ENCODE measurements around the gene LTB4R. TPM values are rescaled to one million over a fixed set of nuclear protein-coding genes. Genes with fewer than 3 reads are reported as not detected.

LTB4R gene
- polyA plus RNA-seq, 1 donor from 2014 or later: 4.3 TPM

DNA sequence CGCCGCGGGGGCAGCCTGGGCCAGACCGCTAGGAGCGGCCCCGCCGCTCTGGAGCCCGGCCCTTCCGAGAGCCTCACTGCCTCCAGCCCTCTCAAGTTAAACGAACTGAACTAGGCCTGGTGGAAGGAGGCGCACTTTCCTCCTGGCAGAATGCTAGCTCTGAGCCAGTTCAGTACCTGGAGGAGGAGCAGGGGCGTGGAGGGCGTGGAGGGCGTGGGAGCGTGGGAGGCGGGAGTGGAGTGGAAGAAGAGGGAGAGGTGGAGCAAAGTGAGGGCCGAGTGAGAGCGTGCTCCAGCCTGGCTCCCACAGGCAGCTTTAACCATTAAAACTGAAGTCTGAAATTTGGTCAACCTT lies 5.3 kb downstream of the LTB4R start:
- Histone ChIP-seq H3K79me2 (replicated peaks; ENCODE audit: insufficient read depth, low read length) (no peaks in the 10 kb centered on the region), H3K36me3 (ENCODE audit: insufficient read depth, low read length) (no peaks in the 10 kb centered on the region), H3K9ac (ENCODE audit: low read length) (no peak overlapping the region), H3K27ac (ENCODE audit: low read length) (no peak overlapping the region), H3K4me3 (ENCODE audit: low read length) (no peak overlapping the region), H4K20me1 (ENCODE audit: insufficient read depth) (no peaks in the 10 kb centered on the region), H3K4me2 (ENCODE audit: low read length) (no peak overlapping the region), H3F3A (ENCODE audit: insufficient read depth, low read length, poor library complexity, severe bottlenecking) (no peaks in the 10 kb centered on the region), H3K9me2 (ENCODE audit: insufficient read depth, low read length) (no peaks in the 10 kb centered on the region), H3K9me3 (ENCODE audit: low read length) (no peaks in the 10 kb centered on the region), H2AFZ (ENCODE audit: low read depth, low read length) (no peak overlapping the region), H3K27me3 (ENCODE audit: insufficient read depth, low read depth, low read length) (peaks cover 8% of the 10 kb centered on the region)
- TF ChIP-seq, protein P1, sequence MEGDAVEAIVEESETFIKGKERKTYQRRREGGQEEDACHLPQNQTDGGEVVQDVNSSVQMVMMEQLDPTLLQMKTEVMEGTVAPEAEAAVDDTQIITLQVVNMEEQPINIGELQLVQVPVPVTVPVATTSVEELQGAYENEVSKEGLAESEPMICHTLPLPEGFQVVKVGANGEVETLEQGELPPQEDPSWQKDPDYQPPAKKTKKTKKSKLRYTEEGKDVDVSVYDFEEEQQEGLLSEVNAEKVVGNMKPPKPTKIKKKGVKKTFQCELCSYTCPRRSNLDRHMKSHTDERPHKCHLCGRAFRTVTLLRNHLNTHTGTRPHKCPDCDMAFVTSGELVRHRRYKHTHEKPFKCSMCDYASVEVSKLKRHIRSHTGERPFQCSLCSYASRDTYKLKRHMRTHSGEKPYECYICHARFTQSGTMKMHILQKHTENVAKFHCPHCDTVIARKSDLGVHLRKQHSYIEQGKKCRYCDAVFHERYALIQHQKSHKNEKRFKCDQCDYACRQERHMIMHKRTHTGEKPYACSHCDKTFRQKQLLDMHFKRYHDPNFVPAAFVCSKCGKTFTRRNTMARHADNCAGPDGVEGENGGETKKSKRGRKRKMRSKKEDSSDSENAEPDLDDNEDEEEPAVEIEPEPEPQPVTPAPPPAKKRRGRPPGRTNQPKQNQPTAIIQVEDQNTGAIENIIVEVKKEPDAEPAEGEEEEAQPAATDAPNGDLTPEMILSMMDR (IDR thresholded peaks at IDR 0.05; ENCODE audit: poor library complexity, severe bottlenecking): no peak
- TF ChIP-seq EP300 (conservative IDR thresholded peaks at IDR 0.05; ENCODE audit: poor library complexity, severe bottlenecking): no peak
- TF ChIP-seq RAD21 (conservative IDR thresholded peaks at IDR 0.05): no peak
- no peak for TF ChIP-seq EZH2 (IDR thresholded peaks at IDR 0.05; ENCODE audit: borderline replicate concordance, insufficient read depth, low read length, poor library complexity, severe bottlenecking)
- no peak for TF ChIP-seq SMC3 (conservative IDR thresholded peaks at IDR 0.05; ENCODE audit: poor library complexity)
- no peak for TF ChIP-seq POLR2AphosphoS5 (IDR thresholded peaks at IDR 0.05)
- no peak for TF ChIP-seq MXI1 (conservative IDR thresholded peaks at IDR 0.05; ENCODE audit: poor library complexity, severe bottlenecking)
- no peak for TF ChIP-seq TAF1 (IDR thresholded peaks at IDR 0.05; ENCODE audit: low read depth)
- TF ChIP-seq, protein P2, sequence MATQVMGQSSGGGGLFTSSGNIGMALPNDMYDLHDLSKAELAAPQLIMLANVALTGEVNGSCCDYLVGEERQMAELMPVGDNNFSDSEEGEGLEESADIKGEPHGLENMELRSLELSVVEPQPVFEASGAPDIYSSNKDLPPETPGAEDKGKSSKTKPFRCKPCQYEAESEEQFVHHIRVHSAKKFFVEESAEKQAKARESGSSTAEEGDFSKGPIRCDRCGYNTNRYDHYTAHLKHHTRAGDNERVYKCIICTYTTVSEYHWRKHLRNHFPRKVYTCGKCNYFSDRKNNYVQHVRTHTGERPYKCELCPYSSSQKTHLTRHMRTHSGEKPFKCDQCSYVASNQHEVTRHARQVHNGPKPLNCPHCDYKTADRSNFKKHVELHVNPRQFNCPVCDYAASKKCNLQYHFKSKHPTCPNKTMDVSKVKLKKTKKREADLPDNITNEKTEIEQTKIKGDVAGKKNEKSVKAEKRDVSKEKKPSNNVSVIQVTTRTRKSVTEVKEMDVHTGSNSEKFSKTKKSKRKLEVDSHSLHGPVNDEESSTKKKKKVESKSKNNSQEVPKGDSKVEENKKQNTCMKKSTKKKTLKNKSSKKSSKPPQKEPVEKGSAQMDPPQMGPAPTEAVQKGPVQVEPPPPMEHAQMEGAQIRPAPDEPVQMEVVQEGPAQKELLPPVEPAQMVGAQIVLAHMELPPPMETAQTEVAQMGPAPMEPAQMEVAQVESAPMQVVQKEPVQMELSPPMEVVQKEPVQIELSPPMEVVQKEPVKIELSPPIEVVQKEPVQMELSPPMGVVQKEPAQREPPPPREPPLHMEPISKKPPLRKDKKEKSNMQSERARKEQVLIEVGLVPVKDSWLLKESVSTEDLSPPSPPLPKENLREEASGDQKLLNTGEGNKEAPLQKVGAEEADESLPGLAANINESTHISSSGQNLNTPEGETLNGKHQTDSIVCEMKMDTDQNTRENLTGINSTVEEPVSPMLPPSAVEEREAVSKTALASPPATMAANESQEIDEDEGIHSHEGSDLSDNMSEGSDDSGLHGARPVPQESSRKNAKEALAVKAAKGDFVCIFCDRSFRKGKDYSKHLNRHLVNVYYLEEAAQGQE (IDR thresholded peaks at IDR 0.05; ENCODE audit: borderline replicate concordance): no peak

DNA sequence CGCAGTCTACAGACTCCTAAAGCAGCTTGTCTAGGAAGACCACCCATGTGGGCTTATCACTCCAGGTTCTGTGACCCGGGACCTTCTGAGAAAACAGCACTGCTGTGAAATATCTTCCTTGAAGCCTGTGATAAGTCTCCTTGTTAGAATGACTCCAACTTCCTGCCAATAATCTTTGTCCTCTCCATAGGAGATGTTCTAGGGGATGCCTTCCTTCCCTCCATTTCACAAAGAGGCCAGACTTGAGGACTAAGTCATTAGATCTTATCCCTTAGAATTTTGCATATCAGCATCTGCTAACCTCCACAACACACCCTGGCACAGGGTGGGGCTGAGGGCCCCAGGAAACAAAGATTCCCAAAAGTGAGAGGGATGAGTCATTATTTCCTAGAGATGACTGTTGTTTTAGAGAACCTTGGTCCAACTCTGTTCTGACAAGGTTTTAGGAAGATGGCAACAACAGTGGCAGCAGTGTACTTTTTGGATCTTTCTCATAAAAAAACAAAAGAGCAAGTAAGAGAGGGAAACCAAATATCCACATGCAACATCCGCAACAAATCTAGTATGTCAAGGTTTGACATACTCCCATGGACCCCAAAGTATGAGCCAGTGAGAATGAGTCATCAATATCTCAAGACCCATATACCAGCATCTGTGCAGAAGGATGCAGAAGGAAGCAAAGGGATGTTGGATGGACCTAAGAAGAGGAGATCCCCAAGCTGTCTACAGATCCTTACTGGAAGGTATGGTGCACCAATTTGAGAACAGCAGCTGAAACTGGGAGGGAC lies 6.0 kb downstream of the LTB4R start:
- H3K4me2 ChIP-seq (ENCODE audit: low read length): no peak overlapping the region
- H3K9me2 ChIP-seq (ENCODE audit: insufficient read depth, low read length): no peaks in the 10 kb centered on the region
- H3F3A ChIP-seq (ENCODE audit: insufficient read depth, low read length, poor library complexity, severe bottlenecking): no peaks in the 10 kb centered on the region
- H3K4me3 ChIP-seq (ENCODE audit: low read length): no peak overlapping the region
- H3K9me3 ChIP-seq (ENCODE audit: low read length): no peaks in the 10 kb centered on the region
- H3K79me2 ChIP-seq (replicated peaks; ENCODE audit: insufficient read depth, low read length): no peaks in the 10 kb centered on the region
- no peak for TF ChIP-seq EZH2 (IDR thresholded peaks at IDR 0.05; ENCODE audit: borderline replicate concordance, insufficient read depth, low read length, poor library complexity, severe bottlenecking)
- no peak for TF ChIP-seq RAD21 (conservative IDR thresholded peaks at IDR 0.05)
- TF ChIP-seq MXI1 (conservative IDR thresholded peaks at IDR 0.05; ENCODE audit: poor library complexity, severe bottlenecking): no peak
- TF ChIP-seq, protein P1 (IDR thresholded peaks at IDR 0.05; ENCODE audit: poor library complexity, severe bottlenecking): no peak
- TF ChIP-seq EP300 (conservative IDR thresholded peaks at IDR 0.05; ENCODE audit: poor library complexity, severe bottlenecking): no peak
- TF ChIP-seq, protein P2 (IDR thresholded peaks at IDR 0.05; ENCODE audit: borderline replicate concordance): no peak
- no peak for TF ChIP-seq POLR2AphosphoS5 (IDR thresholded peaks at IDR 0.05)
- TF ChIP-seq SMC3 (conservative IDR thresholded peaks at IDR 0.05; ENCODE audit: poor library complexity): no peak
- TF ChIP-seq TAF1 (IDR thresholded peaks at IDR 0.05; ENCODE audit: low read depth): no peak
- no peaks in the 10 kb centered on the region for H3K36me3 ChIP-seq (ENCODE audit: insufficient read depth, low read length)
- H4K20me1 ChIP-seq (ENCODE audit: insufficient read depth): no peaks in the 10 kb centered on the region
- peaks cover 8% of the 10 kb centered on the region for H3K27me3 ChIP-seq (ENCODE audit: insufficient read depth, low read depth, low read length)
- H2AFZ ChIP-seq (ENCODE audit: low read depth, low read length): no peak overlapping the region
- no peak overlapping the region for H3K9ac ChIP-seq (ENCODE audit: low read length)
- no peak overlapping the region for H3K27ac ChIP-seq (ENCODE audit: low read length)
